Caki2 (cell line): Measurements from ENCODE around the gene USP3. TPM values are rescaled to one million over a fixed set of nuclear protein-coding genes. Genes with fewer than 3 reads are reported as not detected.
A peak's percentile ranks its signal among the peaks of the same experiment; 100 is the strongest.
"Not testable (repeated sequence)": the region's sequence is repeated elsewhere in the genome, so short reads cannot be mapped to it uniquely, and the experiment has no call there.

ENCODE experiments used
- DNase-seq: peaks from one replicate; pipeline ENCODE4 v3.0.0-alpha.2; 2015; ENCODE audit warnings: low read depth
- in situ Hi-C: cut with HindIII; loops from 2 replicates; pipeline ENCODE4 v1.10.0; 2016; ENCODE audit warnings: low sequenced_read_pairs, low pct_unique_long_range_greater_than_20kb, mixed read lengths
- total RNA-seq: library from RNA; depleted of rRNA; stranded (reverse); fragments of >200 nt; shearing (Covaris generic); gene quantifications from 2 replicates; pipeline ENCODE4 v1.2.3, GENCODE V29; 2014; ENCODE audit warnings: low replicate concordance

The USP3 gene
- total RNA-seq, 1 experiment from 2014 or later = 41.2 TPM

- in situ Hi-C loops = no loop called here
- DNase-seq = no peak
These were observed 101.9 kb downstream of the USP3 start for GRCh38 chr15:63606308-63606707.

- DNase-seq = no peak
- in situ Hi-C loops = no loop called here
These were observed 104.6 kb downstream of the USP3 start for GRCh38 chr15:63608989-63609388.

DNA sequence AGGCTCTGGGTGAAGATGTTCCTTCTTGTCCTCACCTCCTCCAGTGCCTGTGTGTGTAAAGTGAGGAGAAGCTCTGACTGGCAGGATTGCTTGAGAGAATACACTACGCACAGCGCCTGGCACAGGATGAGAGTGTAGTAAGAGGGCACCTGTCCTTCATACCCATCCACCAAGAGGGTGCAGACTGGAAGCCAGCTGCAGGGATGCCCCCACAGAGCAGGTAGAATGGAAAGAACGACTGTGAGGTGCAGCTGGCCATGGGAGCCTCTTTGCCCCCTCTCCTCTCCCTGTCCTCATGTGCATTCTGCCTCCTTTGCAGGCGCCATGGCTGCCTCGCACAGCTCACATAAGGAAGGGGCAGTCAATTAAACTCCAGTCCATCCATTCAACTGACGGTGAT lies 105.1 kb downstream of the USP3 start:
- in situ Hi-C loops = no loop called here
- DNase-seq = no peak

GRCh38 chr15:63610209-63610841 lies 105.9 kb downstream of the USP3 start:
- DNase-seq = peak; percentile 90
- in situ Hi-C loops = no loop called here

DNA sequence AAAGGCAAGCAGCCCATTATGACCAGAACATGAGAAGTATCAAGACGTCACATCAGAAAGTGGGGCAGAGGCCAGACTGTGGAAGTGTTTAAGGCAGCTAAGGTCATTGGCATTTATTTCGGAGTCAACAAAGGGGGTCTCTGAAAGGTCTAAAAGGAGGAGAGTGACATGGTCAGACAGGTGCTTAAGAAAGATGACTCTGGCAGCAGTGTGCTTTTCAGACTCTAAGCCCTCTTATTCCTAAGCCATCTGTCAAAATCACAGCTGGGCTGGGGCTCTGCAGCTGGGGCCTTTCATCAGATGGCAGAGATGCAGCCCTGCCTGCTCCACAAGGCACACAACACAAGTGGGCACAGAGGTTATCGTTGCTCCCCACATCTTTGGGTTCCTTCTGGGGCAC lies 106.8 kb downstream of the USP3 start:
- no peak for DNase-seq
- in situ Hi-C loops = no loop called here

- in situ Hi-C loops = no loop called here
- DNase-seq = no peak
These were observed 107.9 kb downstream of the USP3 start for GRCh38 chr15:63612300-63612699.

DNA sequence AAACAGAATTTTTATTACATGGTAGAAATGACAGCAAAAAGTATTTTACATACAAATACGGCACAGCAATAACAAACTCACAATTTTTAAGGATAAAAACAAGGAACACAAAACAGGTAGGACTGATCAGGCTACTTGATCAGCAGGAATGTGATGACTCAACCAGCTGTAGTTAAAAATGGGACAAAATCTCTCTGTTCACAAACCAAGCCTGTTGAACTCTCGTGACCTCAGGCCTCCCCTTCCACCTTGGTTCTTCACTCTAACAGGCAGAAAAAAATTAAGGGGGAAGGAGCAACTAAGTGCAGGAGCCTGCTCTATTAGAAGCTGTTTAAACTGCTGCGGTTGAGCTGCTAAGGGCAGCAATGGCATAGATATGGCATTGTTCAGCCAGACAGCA lies 111.5 kb downstream of the USP3 start:
- DNase-seq = peak; percentile 32
- in situ Hi-C loops = no loop called here

- DNase-seq, in situ Hi-C loops: not testable (repeated sequence)
These were observed 112.8 kb downstream of the USP3 start for GRCh38 chr15:63617147-63617546.

DNA sequence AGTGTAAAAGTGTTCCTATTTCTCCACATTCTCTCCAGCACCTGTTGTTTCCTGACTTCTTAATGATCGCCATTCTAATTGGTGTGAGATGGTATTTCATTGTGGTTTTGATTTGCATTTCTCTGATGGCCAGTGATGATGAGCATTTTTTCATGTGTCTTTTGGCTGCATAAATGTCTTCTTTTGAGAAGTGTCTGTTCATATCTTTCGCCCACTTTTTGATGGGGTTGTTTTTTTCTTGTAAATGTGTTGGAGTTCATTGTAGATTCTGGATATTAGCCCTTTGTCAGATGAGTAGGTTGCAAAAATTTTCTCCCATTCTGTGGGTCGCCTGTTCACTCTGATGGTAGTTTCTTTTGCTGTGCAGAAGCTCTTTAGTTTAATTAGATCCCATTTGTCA lies 113.2 kb downstream of the USP3 start:
- in situ Hi-C loops, DNase-seq: not testable (repeated sequence)

- DNase-seq, in situ Hi-C loops: not testable (repeated sequence)
These were observed 116.4 kb downstream of the USP3 start for GRCh38 chr15:63620760-63621159.

DNA sequence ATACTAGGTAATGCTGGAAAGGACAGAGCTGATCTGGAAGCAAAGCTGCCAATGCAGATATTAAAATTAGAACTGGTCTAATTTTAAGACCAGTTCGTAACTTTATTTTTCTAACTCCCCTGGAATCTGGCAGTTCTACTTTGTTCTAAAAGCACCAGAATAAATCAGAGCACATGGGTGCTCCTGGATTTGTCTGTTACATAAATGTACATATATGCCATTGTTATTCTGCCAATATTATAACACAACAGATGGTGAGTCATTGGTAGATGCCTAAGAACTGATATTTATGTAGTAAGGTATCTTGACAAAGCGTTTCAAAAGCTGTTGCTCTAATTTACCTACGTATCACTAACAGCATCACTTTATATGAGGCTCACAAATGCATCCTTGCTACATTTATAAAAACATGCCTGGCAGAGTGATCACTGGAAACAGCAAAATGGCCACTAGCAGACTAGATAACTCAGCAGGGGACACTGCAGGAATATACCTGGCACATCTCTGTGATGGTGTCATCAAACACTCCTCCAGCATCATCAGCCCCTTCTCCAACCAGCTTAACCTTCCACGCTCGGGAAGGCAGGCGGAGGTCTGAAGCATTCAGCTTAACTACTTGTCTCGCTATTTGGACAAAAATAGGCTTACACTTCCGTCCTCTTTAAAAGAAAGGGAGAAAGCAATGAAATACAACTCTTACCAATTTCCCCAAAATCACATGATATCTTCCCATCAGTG lies 119.0 kb downstream of the USP3 start:
- in situ Hi-C loops = no loop called here
- no peak for DNase-seq

DNA sequence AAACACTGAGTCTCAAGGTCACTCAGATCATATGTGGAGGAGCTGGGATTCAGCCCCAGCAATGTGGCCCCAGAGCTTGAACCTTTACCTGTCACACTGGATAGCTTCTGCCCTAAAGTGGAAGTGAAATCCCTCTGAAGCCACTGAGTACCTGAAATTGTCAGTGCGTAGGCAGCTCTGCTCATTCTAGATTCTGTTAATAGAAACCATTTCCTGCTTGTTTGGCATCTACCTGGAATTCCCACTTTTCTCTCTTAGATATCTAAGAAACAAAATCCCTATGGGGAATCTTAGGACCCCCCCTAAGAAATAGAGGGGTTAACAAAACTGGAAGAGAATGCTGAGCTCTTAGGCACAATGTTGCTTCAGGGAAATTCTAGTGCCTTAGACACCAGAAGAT lies 122.6 kb downstream of the USP3 start:
- no peak for DNase-seq
- in situ Hi-C loops = no loop called here

DNA sequence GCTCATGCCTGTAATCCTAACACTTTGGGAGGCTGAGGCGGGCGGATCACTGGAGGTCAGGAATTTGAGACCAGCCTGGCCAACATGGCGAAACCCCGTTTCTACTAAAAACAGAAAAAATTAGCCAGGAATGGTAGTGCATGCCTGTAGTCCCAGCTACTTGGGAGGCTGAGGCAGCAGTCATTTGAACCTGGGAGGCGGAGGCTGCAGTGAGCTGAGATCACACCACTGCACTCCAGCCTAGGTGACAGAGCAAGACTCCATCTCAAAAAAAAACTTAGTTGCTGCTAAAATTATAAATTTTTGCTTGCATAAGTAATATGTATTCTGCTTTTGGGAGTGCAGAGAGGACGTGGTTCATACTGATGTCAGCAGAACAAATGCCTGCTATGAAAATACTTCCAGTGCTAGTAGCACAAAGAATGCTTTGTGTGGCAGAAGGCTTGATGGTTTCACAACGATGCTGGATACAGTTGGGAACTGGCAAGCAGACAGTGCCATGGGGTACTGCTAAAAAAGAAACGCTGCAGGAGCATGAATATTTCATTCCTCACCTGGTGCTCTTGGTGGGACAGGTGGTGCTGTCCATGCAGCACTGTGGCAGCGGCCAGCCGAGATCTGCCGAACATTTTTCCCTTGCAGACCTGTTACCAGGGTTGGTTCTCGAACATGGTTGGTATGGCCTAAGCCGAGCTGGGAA lies 123.9 kb downstream of the USP3 start:
- no peak for DNase-seq
- in situ Hi-C loops = no loop called here

GRCh38 chr15:63630036-63630751 lies 125.8 kb downstream of the USP3 start:
- in situ Hi-C loops = no loop called here

GRCh38 chr15:63633312-63633711 lies 128.9 kb downstream of the USP3 start:
- in situ Hi-C loops = no loop called here
- DNase-seq = no peak

More at GRCh38 chr15:63630036-63630751, 125.8 kb downstream of the USP3 start:
- DNase-seq = no peak

DNA sequence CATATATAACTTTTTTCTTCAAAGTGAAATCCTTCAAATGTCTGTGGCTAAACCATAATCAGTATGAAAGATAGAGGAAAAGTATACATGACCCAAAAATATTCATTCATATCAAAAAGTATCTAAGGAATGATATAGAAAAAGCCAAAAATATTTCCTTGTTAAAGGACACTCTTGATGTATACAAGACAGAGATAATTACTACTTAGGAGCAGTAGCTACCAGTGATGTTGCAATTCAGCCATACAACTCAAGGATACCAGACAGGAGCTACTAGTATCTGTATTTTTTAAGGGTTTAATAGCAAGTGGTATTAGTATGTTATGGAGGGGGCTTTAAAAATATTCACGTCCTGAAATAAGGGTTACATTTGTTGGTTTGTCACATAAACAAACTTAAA lies 129.8 kb downstream of the USP3 start:
- in situ Hi-C loops = no loop called here
- no peak for DNase-seq

GRCh38 chr15:63636518-63637061 lies 132.2 kb downstream of the USP3 start:
- in situ Hi-C loops = no loop called here
- DNase-seq = no peak

DNA sequence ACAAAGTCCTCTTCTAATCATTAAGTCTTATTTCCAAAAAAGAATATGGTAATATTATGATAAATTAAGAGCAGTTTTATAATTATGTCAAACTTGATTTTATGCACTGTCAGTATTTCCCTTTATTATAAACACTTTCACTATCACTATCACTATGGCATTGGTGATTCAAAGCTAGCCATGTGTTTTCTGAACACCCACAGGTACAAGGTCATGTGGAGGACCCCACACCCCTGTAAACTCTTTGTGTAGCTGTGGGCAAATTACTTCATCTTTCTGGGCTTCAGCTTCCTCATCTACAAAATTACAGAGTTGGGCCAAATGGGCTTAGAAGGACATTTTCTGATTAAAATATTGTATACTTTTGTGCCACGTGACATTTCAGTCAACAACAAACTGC lies 134.4 kb downstream of the USP3 start:
- in situ Hi-C loops = no loop called here
- no peak for DNase-seq
